Esophagus squamous epithelium (tissue), 5 donors: ENCODE results near the gene PSMD8. TPM values are rescaled to one million over a fixed set of nuclear protein-coding genes. Genes with fewer than 3 reads are reported as not detected.
"Not testable (repeated sequence)": the region's sequence is repeated elsewhere in the genome, so short reads cannot be mapped to it uniquely, and the experiment has no call there.

Experiments
- DNase-seq: peaks from one replicate; lab custom pipeline; 2025; lab: John Stamatoyannopoulos, UW
- H3K27ac ChIP-seq, 4 donors: fragments of 200-600 bp; sonication (generic); one replicate each; pipeline ENCODE4 v1.5.1; 2016 to 2019; ENCODE audit warnings: mild to moderate bottlenecking in 1 of 4
- H3K27me3 ChIP-seq, 4 donors: fragments of 200-600 bp; sonication (generic); 1 replicate in 3 of 4; 2 replicates in 1 of 4; pipeline versions ENCODE4 v1.5.1 to v1.6.0; 2017 to 2021; ENCODE audit warnings: antibody characterized with exemption in 1 of 4
- H3K36me3 ChIP-seq, 3 donors: fragments of 200-600 bp; sonication (generic); one replicate each; pipeline ENCODE4 v1.5.1; 2016 to 2019
- H3K4me1 ChIP-seq, 3 donors: fragments of 200-600 bp; sonication (generic); one replicate each; pipeline ENCODE4 v1.5.1; 2017 to 2019
- H3K4me3 ChIP-seq, 4 donors: fragments of 200-600 bp; sonication (generic); 1 replicate in 3 of 4; 2 replicates in 1 of 4; pipeline ENCODE4 v1.5.1; 2016 to 2019; ENCODE audit warnings: mild to moderate bottlenecking in 2 of 4, moderate library complexity in 1 of 4
- H3K9me3 ChIP-seq, 3 donors: fragments of 200-600 bp; sonication (generic); one replicate each; pipeline ENCODE4 v1.5.1; 2016 to 2019
- CTCF ChIP-seq, 6 experiments: fragments of 450-650 bp in 4 of 6; fragments of 200-600 bp in 2 of 6; sonication (generic) in 2 of 6; IDR thresholded peaks; one replicate each; pipeline ENCODE4 v1.5.1; 2016 to 2019; ENCODE audit warnings: antibody characterized with exemption in 6 of 6, mild to moderate bottlenecking in 4 of 6, moderate library complexity in 4 of 6
- POLR2A ChIP-seq, 4 donors: fragments of 450-650 bp; IDR thresholded peaks; one replicate each; pipeline ENCODE4 v1.6.1; 2017; ENCODE audit warnings: antibody characterized with exemption in 4 of 4, mild to moderate bottlenecking in 4 of 4, moderate library complexity in 3 of 4
- WGBS, 2 donors: methylation state at CpG; one replicate each; pipeline ENCODE4 v1.1.5; 2018; 5-methylcytosine and 5-hydroxymethylcytosine counted together
- intact Hi-C: fragments of 100-400 bp; cut with DNase I; formaldehyde crosslinking; loops from one replicate; pipeline ENCODE4 v1.15.0; 2022
- total RNA-seq, 4 donors: library from RNA; depleted of rRNA; stranded (reverse); fragments of >200 nt; gene quantifications; one replicate each; pipeline ENCODE4 v1.1.0, GENCODE V29; 2016
- donor health status: DM: yes; HTN: yes; CAD: no.

PSMD8 gene
- total RNA-seq, 4 donors from 2014 or later = 172 to 231 (median 197) TPM

DNA sequence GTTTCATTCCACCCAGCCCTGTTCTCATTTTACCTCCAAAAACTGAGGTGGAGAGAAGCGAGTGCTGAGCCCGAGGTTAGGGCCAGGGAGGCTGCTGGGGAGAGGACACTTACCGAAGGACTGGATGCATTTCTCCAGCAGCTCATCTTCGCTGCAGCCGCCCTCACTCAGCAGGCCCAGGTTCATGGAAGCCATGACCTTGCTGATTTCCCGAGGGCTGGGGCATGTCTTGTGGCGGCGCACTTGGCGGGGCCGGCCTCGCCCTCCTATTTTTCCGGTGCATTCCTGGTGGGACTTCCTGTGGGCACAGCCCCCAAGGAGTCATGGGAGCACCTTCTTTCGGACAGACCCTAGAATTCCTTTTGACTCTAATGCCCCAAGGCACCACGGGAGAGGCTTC is 47.5 kb downstream of the PSMD8 start:
- no peaks in the 10 kb centered on the region for H3K9me3 ChIP-seq
- DNase-seq = no peak
- H3K27ac ChIP-seq = no peak overlapping the region
- WGBS, 2 donors = 71 to 89% methylated on average over 5 to 6 of the region's 14 CpGs
- no peaks in the 10 kb centered on the region for H3K36me3 ChIP-seq
- peaks cover 0 to 74% (median 0%) of the 10 kb centered on the region in 4 donors for H3K27me3 ChIP-seq
- TF ChIP-seq POLR2A (IDR thresholded peaks at IDR 0.05) (no peak), CTCF (IDR thresholded peaks at IDR 0.05) (no peak)
- peaks cover 10 to 13% (median 10%) of the 10 kb centered on the region in 3 donors for H3K4me1 ChIP-seq
- intact Hi-C loops = no loop called here
- no peak overlapping the region for H3K4me3 ChIP-seq

DNA sequence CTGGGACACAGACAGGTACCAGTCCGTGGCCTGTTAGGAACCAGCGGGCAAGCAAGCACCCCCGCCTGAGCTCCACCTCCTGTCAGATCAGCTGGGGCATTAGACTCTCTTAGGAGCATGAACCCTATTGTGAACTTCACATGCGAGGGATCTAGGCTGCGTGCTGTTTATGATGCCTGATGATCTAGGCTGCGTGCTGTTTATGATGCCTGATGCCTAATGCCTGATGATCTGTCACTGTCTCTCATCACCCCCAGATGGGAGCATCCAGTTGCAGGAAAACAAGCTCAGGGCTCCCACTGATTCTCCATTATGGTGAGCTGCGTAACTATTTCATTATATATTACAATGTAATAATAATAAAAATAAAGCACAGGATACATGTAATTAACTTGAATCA is 48.1 kb downstream of the PSMD8 start:
- DNase-seq = no peak
- no peaks in the 10 kb centered on the region for H3K9me3 ChIP-seq
- intact Hi-C loops = no loop called here
- no peaks in the 10 kb centered on the region for H3K36me3 ChIP-seq
- H3K27ac ChIP-seq = no peak overlapping the region
- TF ChIP-seq POLR2A (IDR thresholded peaks at IDR 0.05) (no peak), CTCF (IDR thresholded peaks at IDR 0.05) (no peak)
- peaks cover 10 to 11% (median 10%) of the 10 kb centered on the region in 3 donors for H3K4me1 ChIP-seq
- WGBS, 2 donors = 80 to 92% methylated on average over 2 to 4 of the region's 7 CpGs
- H3K27me3 ChIP-seq = peaks cover 0 to 72% (median 0%) of the 10 kb centered on the region in 4 donors
- H3K4me3 ChIP-seq = no peak overlapping the region

DNA sequence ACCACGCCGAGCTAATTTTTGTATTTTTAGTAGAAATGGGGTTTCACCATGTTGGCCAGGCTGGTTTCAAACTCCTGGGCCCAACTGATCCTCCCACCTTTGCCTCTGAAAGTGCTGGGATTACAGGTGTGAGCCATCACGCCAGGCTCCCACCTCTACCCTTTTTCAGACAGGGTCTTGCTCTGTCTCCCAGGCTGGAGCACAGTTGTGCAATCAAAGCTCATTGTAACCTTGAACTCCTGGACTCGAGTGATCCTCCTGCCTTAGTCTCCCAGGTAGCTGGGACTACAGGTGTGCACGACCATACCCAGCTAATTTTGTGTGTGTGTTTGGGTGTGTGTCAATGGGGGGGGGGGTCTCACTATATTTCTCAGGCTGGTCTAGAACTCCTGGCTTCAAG is 49.9 kb downstream of the PSMD8 start:
- Histone ChIP-seq H3K36me3 (no peaks in the 10 kb centered on the region), H3K27ac (no peak overlapping the region), H3K9me3 (no peaks in the 10 kb centered on the region), H3K27me3 (peaks cover 0 to 60% (median 0%) of the 10 kb centered on the region in 4 donors), H3K4me1 (no peaks in the 10 kb centered on the region), H3K4me3 (no peak overlapping the region)
- TF ChIP-seq CTCF (IDR thresholded peaks at IDR 0.05) (no peak), POLR2A (IDR thresholded peaks at IDR 0.05) (no peak)
- intact Hi-C loops = no loop called here
- WGBS, 2 donors = 63 to 76% methylated on average over 2 to 3 of the region's 5 CpGs
- no peak for DNase-seq

- WGBS, 2 donors = 79 to 85% methylated on average over 3 of the region's 7 CpGs
- Histone ChIP-seq H3K4me1 (no peaks in the 10 kb centered on the region), H3K36me3 (no peaks in the 10 kb centered on the region), H3K27ac (peak overlapping the region in 2 of 4 donors; percentile 1 to 5), H3K4me3 (peak overlapping the region in 3 of 4 donors; percentile 21 to 54 (median 28)), H3K9me3 (no peaks in the 10 kb centered on the region), H3K27me3 (peaks cover 0 to 51% (median 0%) of the 10 kb centered on the region in 4 donors)
- intact Hi-C loops = no loop called here
- TF ChIP-seq POLR2A (IDR thresholded peaks at IDR 0.05) (no peak), CTCF (IDR thresholded peaks at IDR 0.05) (no peak)
- DNase-seq = no peak
Observed at GRCh38 chr19:38425222-38425809, 50.9 kb downstream of the PSMD8 start.

DNA sequence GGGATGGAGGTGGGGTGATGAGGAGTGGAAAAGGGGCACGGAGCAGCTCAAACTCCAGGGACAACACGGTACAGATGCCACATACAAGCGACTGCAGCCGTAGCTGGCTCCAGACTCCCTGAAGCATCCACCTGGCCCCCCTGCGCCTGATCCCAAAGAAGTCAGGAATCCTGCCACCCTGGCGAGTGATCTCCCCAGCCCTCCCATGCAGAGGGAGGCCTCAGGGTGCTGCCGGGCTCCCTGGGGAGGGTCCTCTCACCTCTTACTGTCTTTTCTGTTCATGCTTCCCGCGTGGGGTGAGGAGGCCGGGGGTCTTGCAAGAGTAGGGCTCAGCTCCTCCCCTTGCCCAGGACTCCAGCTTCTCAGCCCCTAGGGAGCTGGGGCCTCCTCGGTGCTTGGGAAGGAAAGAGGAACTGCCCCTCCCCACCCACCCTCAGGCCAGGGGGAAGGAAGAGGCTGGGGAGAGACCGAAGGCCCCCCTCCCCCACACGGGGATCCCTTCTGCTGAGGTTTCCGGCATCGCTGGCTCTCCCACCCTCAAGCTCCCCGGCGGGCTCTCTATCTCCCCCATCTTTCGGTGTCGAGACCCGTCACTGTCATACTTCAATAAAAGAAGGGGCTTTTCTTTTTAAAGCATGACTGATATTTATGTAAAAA is 51.6 kb downstream of the PSMD8 start, which contains the start of gene RASGRP4:
TSS of gene RASGRP4 (minus strand) at position 410 of the 657 bp plus-strand sequence. CDS start at position 282, 128 bp downstream.
- Histone ChIP-seq H3K4me3 (peak within 1 kb of the TSS in 3 of 4 donors; percentile 21 to 54 (median 28)), H3K27ac (peak within 1 kb of the TSS in 2 of 4 donors; percentile 1 to 5), H3K9me3 (no peaks in the 10 kb centered on the region), H3K36me3 (no peaks in the 10 kb centered on the region), H3K4me1 (no peaks in the 10 kb centered on the region), H3K27me3 (peaks cover 0 to 45% (median 0%) of the 10 kb centered on the region in 4 donors)
- TF ChIP-seq CTCF (IDR thresholded peaks at IDR 0.05) (no peak), POLR2A (IDR thresholded peaks at IDR 0.05) (no peak)
- no peak for DNase-seq
- intact Hi-C loops = no loop called here
- WGBS, 2 donors = 24 to 39% methylated on average over 11 of the region's 20 CpGs

- H3K4me1 ChIP-seq, H3K27ac ChIP-seq, H3K4me3 ChIP-seq, H3K9me3 ChIP-seq, intact Hi-C loops, DNase-seq, H3K36me3 ChIP-seq: not testable (repeated sequence)
- H3K27me3 ChIP-seq = peaks cover 0 to 40% (median 0%) of the 10 kb centered on the region in 4 donors
- WGBS, 2 donors = 45 to 54% methylated on average over 16 to 17 of the region's 17 CpGs
Observed at GRCh38 chr19:38427035-38427677, 52.8 kb downstream of the PSMD8 start.
